Subcutaneous preadipocyte (primary cell): ENCODE results near the gene DMRTA2. TPM values are rescaled to one million over a fixed set of nuclear protein-coding genes. Genes with fewer than 3 reads are reported as not detected.

ENCODE experiments used
- total RNA-seq: library from RNA; depleted of rRNA; stranded (reverse); fragments of >200 nt; gene quantifications from 2 replicates; pipeline ENCODE4 v1.2.3, GENCODE V29; 2012

Gene DMRTA2
- total RNA-seq = not detected in 2 replicates

GRCh38 chr1:50422946-50423669, at the start of gene DMRTA2:
Gene DMRTA2 (minus strand): TSS chr1:50423443. CDS start chr1:50421536, 1,907 bp downstream.

